Subcutaneous abdominal adipose tissue (tissue), 5 donors: ENCODE results near the gene RPRD1B.

Experiments
- H3K27ac ChIP-seq: one replicate; pipeline ENCODE4 v1.7.0; 2013; ENCODE audit warnings: low read depth, mild to moderate bottlenecking, inconsistent platforms, low read length, moderate library complexity
- H3K27me3 ChIP-seq, 5 donors: one replicate each; pipeline ENCODE4 v1.7.0; 2013; ENCODE audit warnings: low read length in 5 of 5, inconsistent platforms in 1 of 5; ENCODE audit not compliant: control insufficient read depth in 5 of 5, insufficient read depth in 4 of 5
- H3K36me3 ChIP-seq, 5 donors: one replicate each; pipeline ENCODE4 v1.7.0; 2013; ENCODE audit warnings: low read length in 5 of 5; ENCODE audit not compliant: control insufficient read depth in 5 of 5, insufficient read depth in 5 of 5
- H3K4me1 ChIP-seq, 5 donors: one replicate each; pipeline ENCODE4 v1.7.0; 2013; ENCODE audit warnings: low read length in 5 of 5, mild to moderate bottlenecking in 3 of 5, moderate library complexity in 1 of 5; ENCODE audit not compliant: control insufficient read depth in 5 of 5, insufficient read depth in 5 of 5
- H3K4me3 ChIP-seq, 5 donors: one replicate each; pipeline ENCODE4 v1.7.0; 2013; ENCODE audit warnings: low read length in 5 of 5, low read depth in 1 of 5
- H3K9ac ChIP-seq, 5 donors: one replicate each; pipeline ENCODE4 v1.7.0; 2013; ENCODE audit warnings: low read length in 5 of 5, mild to moderate bottlenecking in 4 of 5, moderate library complexity in 3 of 5
- H3K9me3 ChIP-seq, 5 donors: one replicate each; pipeline ENCODE4 v1.7.0; 2013; ENCODE audit warnings: low read length in 5 of 5; ENCODE audit not compliant: control insufficient read depth in 5 of 5
- donor health status: healthy.
- donor health status: healthy.
- donor health status: healthy.
- donor health status: healthy.
- donor health status: healthy.

Gene RPRD1B

DNA sequence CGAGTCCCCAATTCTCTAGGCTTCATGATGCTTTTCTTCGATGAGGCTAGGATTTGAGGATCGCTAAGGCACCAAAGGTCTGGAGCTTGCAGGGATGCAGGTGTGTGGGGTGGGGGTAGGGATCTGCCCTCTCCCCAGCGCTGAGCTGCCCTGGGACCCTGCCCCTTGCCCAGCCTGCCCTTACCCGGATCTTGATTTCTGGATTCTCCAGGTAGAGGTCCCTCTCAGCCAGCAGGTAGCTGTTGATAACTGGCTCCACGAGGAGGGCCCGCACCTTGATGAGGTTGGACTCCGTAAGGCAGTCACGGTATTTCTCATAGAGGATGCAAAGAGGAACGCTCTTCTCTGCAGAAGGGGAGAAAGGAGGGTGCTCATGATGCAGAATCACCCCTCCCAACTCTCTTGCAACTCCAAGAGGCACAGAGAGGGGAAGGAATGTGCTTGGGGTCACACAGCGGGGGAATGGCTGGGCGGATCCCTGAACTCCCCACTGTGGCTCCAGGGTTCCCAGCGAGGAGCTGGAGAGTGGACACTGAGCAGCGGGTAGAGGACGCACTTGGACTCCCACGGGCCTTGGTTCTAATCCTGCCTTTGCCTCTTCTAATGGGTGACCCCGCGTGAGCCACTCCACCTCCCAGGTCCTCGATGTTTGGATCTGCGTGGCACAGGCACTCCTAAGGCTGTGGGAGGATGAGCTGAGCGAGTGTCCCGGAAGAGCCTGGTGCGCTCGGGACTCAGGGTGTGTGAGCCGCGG lies 98.8 kb downstream of the RPRD1B start:
- Histone ChIP-seq H3K36me3 (peaks cover 0 to 12% (median 5%) of the 10 kb centered on the region in 5 donors), H3K27me3 (no peaks in the 10 kb centered on the region), H3K9me3 (no peaks in the 10 kb centered on the region), H3K4me1 (peaks cover 0 to 20% (median 5%) of the 10 kb centered on the region in 5 donors), H3K27ac (no peak overlapping the region), H3K4me3 (no peak overlapping the region), H3K9ac (no peak overlapping the region)

DNA sequence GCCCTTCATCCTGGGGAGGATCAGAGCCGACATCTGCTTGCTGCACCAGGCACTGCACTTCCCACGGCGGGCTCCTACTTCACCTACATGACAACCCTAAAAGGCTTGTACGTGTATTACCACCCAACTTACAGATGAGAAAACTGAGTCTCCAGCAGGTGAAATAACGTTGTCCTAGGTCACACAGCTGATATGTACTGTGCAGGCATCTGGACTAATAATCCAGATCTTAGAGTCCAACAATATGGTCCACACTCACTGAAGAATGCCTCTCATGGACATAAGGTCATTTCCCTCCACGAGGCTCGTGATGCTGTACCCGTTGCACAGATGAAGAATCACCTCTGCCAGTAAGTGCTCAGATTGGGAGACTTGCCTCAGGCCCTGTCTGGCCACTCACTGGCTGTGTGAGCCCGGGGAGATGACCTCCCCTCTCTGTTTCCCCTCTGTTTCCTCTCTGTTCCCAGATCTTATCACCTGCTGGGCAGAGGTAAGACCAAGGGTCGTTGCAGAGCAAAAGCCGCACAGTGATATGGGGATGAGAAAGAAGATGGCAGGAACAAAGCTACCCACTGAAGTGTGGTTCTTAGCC lies 99.5 kb downstream of the RPRD1B start:
- H3K4me1 ChIP-seq = peaks cover 0 to 20% (median 5%) of the 10 kb centered on the region in 5 donors
- H3K9ac ChIP-seq = no peak overlapping the region
- no peak overlapping the region for H3K4me3 ChIP-seq
- H3K9me3 ChIP-seq = no peaks in the 10 kb centered on the region
- H3K27ac ChIP-seq = no peak overlapping the region
- no peaks in the 10 kb centered on the region for H3K27me3 ChIP-seq
- peaks cover 0 to 17% (median 9%) of the 10 kb centered on the region in 5 donors for H3K36me3 ChIP-seq

GRCh38 chr20:38133680-38134426 lies 100.3 kb downstream of the RPRD1B start:
- Histone ChIP-seq H3K27ac (peak overlapping the region; percentile 7), H3K27me3 (no peaks in the 10 kb centered on the region), H3K9me3 (no peaks in the 10 kb centered on the region), H3K36me3 (peaks cover 0 to 23% (median 10%) of the 10 kb centered on the region in 5 donors), H3K4me1 (peaks cover 0 to 20% (median 5%) of the 10 kb centered on the region in 5 donors), H3K9ac (no peak overlapping the region), H3K4me3 (no peak overlapping the region)

- Histone ChIP-seq H3K27me3 (no peaks in the 10 kb centered on the region), H3K4me1 (peaks cover 0 to 20% (median 5%) of the 10 kb centered on the region in 5 donors), H3K9ac (no peak overlapping the region), H3K9me3 (no peaks in the 10 kb centered on the region), H3K27ac (peak overlapping the region; percentile 46), H3K4me3 (no peak overlapping the region), H3K36me3 (peaks cover 0 to 24% (median 10%) of the 10 kb centered on the region in 5 donors)
Measured at GRCh38 chr20:38134427-38135270, 101.1 kb downstream of the RPRD1B start.

DNA sequence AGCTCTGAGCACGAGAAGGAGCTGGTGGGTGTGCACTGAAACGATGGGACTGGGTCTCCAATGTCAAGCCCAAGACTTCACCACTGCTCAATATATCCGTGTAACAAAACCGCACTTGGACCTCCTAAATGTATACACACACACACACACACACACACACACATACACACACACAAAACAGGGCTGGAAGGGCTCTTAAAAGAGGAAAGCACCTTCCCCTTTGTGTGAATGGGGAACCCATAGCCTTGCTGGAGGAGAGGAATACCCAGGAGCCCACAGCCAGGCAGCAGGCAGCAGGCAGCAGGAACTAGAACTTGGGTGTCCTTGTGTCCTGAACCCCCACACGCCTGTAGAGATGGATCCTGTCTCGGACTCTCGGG lies 101.7 kb downstream of the RPRD1B start:
- peaks cover 0 to 24% (median 10%) of the 10 kb centered on the region in 5 donors for H3K36me3 ChIP-seq
- no peak overlapping the region for H3K4me3 ChIP-seq
- H3K27ac ChIP-seq = peak overlapping the region; percentile 46
- no peaks in the 10 kb centered on the region for H3K27me3 ChIP-seq
- no peak overlapping the region for H3K9ac ChIP-seq
- peaks cover 0 to 26% (median 5%) of the 10 kb centered on the region in 5 donors for H3K4me1 ChIP-seq
- H3K9me3 ChIP-seq = no peaks in the 10 kb centered on the region

DNA sequence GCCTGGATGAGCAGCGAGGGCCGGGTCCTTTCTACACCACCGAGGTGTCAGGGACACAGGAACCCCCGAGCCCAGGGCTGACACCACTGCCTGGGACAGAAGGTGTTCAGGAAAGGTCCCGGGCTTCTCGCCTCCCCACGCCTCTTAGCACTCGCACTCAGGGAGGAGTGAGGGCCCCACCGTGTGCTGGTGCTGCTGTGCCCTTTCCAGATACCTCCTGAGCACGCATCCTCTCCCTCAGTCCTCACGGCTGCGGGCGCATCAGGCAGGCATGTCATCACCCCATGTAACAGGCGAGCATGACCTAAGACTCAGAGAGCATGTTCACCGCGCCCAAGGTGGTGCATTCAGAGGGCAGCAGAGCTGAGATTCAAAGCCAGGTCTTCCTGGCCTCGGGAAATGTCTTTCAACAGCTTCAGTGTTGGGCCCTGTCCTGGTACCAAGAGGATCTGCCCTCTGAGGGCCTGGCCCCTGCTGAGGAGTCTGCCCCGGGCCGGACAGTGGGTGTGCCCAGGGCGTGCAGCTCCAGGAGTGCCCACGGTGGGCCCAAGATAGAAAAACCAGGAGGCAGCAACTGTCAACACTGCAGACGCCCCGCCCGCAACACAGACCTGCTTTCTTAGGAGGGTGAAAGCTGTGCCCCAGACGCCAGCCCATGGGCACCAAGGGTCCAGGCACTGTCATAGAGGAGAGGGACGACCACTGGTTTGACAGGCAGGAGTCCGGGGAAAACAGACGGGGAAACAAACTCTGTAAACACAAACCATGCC lies 102.3 kb downstream of the RPRD1B start:
- H3K27ac ChIP-seq = no peak overlapping the region
- H3K4me3 ChIP-seq = no peak overlapping the region
- H3K4me1 ChIP-seq = peaks cover 0 to 28% (median 5%) of the 10 kb centered on the region in 5 donors
- H3K27me3 ChIP-seq = no peaks in the 10 kb centered on the region
- H3K36me3 ChIP-seq = peaks cover 0 to 18% (median 5%) of the 10 kb centered on the region in 5 donors
- H3K9ac ChIP-seq = no peak overlapping the region
- no peaks in the 10 kb centered on the region for H3K9me3 ChIP-seq

DNA sequence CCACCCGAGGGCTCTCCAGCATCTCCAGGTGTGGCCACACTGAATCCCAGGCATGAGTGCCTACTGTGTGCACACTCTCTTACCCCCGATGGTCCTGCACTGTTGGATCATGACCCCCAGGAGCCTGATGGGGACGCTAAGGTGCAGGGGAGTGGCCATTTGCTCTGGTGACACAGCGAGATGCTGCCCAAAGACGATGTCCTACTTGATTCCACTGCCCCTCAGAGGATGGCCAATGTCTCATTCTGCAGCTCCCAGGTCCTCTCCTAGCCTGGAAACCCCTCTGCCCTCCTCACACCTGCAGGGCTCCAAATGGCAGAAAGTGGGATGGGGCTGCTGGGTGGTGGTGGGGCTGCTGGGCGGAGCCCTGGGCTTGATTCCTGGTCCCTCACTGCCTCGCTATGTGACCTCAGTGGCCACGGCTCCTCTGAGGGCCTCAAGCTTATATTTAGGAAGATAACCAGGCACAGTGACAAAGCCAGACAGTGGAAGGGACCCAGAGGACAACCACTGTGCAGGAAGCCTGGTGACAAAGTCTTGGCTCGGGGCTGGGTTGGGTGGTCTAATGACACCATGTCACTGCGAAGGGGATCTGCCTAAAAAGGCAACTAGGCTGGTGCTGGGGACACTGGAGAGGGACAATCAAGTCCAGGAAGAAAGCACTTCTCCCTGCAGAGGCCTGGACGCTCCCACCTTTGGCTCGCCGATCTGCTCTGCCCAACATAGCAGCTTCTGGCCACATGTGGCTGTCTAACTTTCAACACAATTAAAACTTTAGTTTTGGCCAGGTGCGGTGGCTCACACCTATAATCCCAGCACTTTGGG lies 103.1 kb downstream of the RPRD1B start:
- no peak overlapping the region for H3K9ac ChIP-seq
- H3K4me3 ChIP-seq = no peak overlapping the region
- H3K4me1 ChIP-seq = peaks cover 0 to 28% (median 5%) of the 10 kb centered on the region in 5 donors
- H3K27ac ChIP-seq = no peak overlapping the region
- peaks cover 0 to 21% (median 5%) of the 10 kb centered on the region in 5 donors for H3K36me3 ChIP-seq
- no peaks in the 10 kb centered on the region for H3K9me3 ChIP-seq
- H3K27me3 ChIP-seq = no peaks in the 10 kb centered on the region

DNA sequence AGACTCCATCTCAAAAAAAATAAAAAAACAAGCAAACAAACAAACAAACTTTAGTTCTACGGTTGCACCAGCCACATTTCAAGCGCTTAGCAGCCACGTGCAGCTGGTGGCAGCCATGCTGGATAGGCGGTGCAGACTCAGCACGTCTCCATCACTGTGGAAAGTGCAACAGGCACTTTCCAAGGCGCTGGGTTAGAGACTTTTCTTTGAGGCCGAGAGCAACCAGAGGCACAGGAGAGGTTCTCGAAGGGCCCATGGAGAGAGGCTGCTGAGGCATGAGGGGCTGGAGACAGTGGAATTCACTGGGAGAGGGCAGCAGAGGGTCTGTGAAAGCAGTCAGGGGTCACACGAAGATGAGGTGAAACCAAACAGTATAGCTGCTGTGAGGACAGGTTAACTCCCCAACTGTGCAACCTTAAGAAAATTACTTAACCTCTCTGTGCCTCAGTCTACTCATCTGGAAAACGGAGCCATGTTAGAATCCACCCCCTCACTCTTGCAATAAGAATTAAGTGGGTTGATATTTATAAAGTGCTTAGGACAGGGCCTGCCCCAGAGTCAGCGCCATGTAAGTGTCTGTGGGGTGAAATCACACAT lies 104.0 kb downstream of the RPRD1B start:
- Histone ChIP-seq H3K36me3 (peaks cover 0 to 21% (median 5%) of the 10 kb centered on the region in 5 donors), H3K9me3 (no peaks in the 10 kb centered on the region), H3K27ac (no peak overlapping the region), H3K9ac (no peak overlapping the region), H3K4me3 (no peak overlapping the region), H3K4me1 (peaks cover 0 to 28% (median 5%) of the 10 kb centered on the region in 5 donors), H3K27me3 (no peaks in the 10 kb centered on the region)
